Epithelial cell of umbilical artery (primary cell): ENCODE measurements around the gene TBCE. TPM values are rescaled to one million over a fixed set of nuclear protein-coding genes. Genes with fewer than 3 reads are reported as not detected.

Experiments
- total RNA-seq: library from RNA; depleted of rRNA; stranded (reverse); fragments of >200 nt; gene quantifications from 2 replicates; pipeline ENCODE4 v1.2.3, GENCODE V29; 2014

Gene TBCE, protein sequence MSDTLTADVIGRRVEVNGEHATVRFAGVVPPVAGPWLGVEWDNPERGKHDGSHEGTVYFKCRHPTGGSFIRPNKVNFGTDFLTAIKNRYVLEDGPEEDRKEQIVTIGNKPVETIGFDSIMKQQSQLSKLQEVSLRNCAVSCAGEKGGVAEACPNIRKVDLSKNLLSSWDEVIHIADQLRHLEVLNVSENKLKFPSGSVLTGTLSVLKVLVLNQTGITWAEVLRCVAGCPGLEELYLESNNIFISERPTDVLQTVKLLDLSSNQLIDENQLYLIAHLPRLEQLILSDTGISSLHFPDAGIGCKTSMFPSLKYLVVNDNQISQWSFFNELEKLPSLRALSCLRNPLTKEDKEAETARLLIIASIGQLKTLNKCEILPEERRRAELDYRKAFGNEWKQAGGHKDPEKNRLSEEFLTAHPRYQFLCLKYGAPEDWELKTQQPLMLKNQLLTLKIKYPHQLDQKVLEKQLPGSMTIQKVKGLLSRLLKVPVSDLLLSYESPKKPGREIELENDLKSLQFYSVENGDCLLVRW
- 22.4 and 35.1 TPM in 2 replicates for total RNA-seq

DNA sequence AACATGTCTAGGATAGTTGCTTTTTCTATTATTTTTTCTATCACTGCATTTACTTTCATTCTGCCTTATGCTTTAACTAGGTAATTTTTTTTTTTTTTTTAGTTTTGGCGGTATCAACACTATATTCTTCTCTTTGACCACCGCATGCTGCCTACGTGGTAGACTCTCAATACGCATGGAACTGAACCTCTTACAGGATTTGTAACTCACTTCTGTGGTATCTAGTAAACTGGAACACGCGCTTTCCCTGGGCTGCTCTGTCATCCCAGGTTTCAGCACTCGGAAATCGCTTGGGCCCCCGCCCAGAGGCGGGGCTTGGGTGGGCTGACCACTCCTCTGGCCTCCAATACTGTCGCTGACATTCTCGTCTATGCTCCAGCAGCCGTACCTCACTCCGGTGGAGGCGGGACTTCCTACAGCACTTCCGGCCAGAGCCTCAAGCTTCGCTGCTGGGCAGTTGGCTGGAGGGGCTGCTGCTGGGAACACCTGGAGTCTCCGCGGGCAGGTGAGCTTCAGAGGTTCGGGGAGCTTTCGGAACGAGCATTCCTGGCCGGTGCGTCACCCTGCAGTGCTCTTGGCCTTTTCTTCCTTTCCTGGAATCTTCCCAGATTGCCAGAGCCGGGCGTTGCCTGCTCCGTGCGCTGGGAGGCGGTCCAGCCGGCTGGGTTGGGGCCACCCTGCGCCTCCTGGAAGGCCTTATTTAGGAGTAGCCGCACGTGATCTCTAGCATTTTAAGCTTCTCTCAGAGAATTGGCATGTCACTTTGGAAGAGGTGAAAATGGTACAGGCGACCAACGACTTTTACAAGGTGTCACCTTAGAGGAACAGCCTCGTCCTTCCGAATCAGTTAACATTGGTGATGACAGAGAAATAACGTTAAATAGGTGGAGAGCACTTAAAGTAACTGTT, at the start of gene TBCE:
Gene TBCE (plus strand): TSS at position 428 of the 909 bp plus-strand sequence. CDS start 12,623 bp downstream, outside the sequence.

DNA sequence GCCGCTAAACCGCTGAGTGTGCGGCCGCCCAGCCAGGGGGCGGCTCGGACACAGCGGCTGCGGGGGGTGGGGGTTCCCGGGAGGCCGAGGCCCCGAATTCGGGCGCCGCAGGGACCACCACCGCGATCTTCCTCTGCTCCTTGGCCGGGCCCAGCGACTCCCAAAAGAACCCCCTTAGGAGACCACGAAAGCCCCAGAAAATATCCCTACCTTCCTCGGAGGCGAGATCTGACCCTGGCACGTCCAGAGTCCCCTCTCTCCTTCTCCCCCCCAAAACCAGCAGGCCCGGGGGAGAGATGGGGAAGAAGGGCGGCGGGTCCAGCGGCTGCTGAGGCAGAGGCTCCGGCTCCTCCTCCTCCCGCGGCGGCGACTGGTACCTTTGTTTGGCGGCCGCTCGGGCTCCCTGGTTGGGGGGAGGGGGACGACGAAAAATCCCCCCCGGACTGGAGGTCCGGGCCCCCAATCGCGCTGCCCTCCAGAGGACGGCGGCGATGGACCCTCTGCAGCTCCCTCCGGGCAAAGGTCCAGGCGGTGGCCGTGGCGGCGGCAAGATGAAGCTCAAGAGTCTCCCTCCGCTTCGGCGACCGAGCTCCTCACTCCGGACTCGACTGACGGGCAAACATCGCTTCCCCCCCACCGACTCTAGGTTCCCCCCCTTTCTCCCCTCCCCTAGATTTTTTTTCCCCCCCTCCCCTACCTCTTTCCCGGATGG, 39.5 kb upstream of the TBCE start, which contains the start of gene ARID4B:
Gene ARID4B (minus strand): TSS at position 621 of the 712 bp plus-strand sequence. CDS start 1,260 bp downstream, outside the sequence.

DNA sequence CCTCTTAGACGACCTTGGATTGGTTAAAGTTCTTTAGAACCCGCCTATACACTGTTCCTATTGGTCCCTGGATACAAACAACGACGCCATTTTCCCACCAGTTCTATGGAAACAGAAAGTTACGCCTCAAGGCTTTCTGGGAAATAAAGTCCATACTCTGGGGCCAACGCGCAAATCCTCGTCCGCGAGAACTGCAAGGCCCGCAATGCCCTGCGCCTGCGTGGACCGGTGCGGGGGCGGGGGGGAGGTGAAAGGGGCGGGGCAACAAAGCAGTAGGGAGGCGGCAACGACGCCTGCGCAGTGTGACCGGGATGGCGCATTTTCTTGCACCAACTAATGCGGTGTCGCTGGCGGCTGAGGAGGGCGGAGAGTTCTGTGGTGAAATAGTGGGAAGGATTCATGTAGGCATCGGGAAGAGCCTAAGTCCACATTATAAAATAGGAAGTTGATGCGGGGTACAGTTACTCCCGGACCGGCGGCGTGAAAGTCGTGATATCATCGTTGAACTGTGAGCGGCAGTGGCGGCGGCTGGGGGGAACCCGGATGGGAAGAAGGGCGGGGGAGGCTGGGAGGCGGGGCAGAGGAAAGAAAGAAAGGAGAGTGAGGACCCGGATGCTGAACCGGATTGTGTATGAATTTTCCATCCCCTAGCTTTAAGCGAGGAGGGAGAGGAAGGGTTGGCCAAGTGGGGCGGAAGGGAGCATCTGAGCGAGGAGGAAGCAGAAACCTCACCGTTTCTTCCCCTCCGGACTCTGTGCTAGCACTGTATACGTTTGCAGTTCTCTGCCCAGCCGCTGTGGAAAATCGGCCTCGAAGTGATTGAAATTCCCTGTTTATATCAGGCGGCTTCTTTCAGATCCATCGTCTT, 38.7 kb upstream of the TBCE start, which contains the start of gene GGPS1:
Gene GGPS1 (plus strand): TSS at position 300 of the 868 bp plus-strand sequence. CDS start 6,695 bp downstream, outside the sequence.

Other genes starting within 250 kb of the TBCE start
- gene TOMM20, start 238.6 kb upstream of the TBCE start, total RNA-seq = 83.4 and 116 TPM in 2 replicates
- 60.7 and 79.9 TPM in 2 replicates for gene RBM34, start 206.2 kb upstream of the TBCE start, total RNA-seq
- gene ARID4B, start 39.2 kb upstream of the TBCE start, total RNA-seq = 32.2 and 39.2 TPM in 2 replicates
- gene GGPS1, start 38.9 kb upstream of the TBCE start, total RNA-seq = 18.1 and 22.7 TPM in 2 replicates
- gene B3GALNT2, start 137.0 kb downstream of the TBCE start, total RNA-seq = 56.8 and 65.2 TPM in 2 replicates